ENCODE data around the gene NAPB. TPM values are rescaled to one million over a fixed set of nuclear protein-coding genes. Genes with fewer than 3 reads are reported as not detected.

NAPB gene
- total RNA-seq, 1 donor from 2014 or later: 13.6 TPM

DNA sequence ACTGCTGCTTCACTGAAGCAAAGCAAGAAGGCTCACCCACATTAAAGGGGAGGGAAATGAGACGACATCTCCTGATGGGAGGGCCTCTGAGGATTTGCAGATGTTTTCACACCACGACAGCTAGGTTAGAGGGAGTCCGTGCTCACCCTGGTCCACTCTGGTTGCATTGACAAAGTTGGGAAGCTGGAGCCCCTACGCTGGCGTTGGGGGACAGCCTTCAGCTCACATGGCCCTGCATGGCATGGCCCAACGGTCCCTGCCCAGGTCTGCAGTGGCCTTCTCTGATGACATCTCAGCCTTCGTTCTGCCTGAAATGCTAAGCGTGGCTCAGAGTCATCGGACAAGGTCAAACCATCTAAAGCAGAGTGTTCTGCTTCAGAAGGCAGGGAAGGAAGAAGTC, 3.8 kb upstream of the NAPB start:
- H3K27ac Mint-ChIP-seq: no peak overlapping the region
- H3K36me3 Mint-ChIP-seq (ENCODE audit: low read depth): no peaks in the 10 kb centered on the region
- no peak for DNase-seq
- H3K9me3 Mint-ChIP-seq: no peaks in the 10 kb centered on the region
- H3K4me3 Mint-ChIP-seq: no peak overlapping the region
- peaks cover 18% of the 10 kb centered on the region for H3K4me1 Mint-ChIP-seq
- peaks cover 7% of the 10 kb centered on the region for H3K27me3 Mint-ChIP-seq
- intact Hi-C loops (cut with micrococcal nuclease): no loop called here

DNA sequence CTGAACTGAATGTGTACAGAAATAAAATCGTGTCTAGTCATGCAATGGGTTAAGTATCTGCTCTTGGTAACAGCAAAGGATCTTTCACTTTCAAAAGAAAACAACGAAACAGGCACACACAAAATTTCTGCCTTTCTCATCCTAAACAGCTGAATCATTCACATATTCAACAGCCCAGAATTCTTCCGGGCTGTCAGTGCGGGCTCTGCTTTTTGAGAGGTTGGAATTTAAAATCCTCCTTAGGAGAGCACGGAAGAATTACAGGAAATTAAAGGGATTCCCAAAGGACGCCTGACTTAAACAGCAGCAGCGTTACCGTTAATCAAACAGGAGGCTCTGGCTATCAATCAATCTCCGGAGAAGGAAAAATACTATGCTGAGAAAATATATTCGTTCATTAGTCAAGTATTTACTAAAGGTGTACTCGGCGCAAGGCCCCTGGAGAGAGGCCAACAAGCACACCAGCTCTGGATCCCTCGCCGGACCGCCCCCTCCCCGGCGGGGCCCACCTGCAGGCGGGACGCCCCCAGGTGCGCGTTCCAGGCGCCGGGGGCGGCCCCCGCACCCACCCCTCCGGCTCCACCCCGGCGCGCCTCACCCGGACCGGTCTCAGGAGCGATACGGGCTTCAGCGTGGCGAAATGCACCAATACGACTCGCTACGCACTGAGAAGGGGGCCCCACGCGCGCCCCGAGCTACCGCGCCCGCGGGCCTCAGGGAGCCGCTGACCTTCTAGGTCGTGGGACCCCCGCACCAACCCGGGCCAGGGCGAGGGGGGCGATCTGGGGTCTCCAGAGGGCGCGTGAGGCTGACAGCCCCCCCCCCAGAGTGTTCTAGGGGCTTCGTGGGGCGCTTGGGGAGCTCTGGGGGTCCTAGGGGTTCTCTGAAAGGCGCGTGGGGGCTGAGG, 1.0 kb downstream of the NAPB start:
- Mint-ChIP-seq H3K27me3 (peaks cover 7% of the 10 kb centered on the region), H3K9me3 (no peaks in the 10 kb centered on the region), H3K4me3 (peak overlapping the region; percentile 98), H3K27ac (peak overlapping the region; percentile 94), H3K4me1 (peaks cover 57% of the 10 kb centered on the region), H3K36me3 (ENCODE audit: low read depth) (peaks cover 5% of the 10 kb centered on the region)
- DNase-seq: peak; percentile 83
- intact Hi-C loops (cut with micrococcal nuclease): loop anchor here (1.0 kb wide), 1 partner anchor 20 kb away; no protein-coding TSS in a partner anchor

DNA sequence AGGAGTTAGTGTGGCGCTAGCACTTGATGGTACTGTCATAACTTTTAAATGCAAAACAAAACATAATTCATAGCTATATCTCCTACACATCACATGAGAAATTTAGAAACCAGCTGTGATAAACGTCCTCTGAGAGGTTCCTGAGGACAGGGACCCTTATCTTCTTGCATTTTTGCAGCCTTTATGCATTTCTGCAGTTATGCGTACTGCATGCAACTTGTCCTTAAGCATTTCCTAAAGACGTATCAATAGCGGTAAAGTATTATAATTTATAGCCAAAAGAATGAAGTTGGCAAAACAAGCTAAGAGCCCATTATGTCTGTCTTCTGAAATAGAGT, 1.7 kb downstream of the NAPB start:
- peak overlapping the region; percentile 94 for H3K27ac Mint-ChIP-seq
- peaks cover 5% of the 10 kb centered on the region for H3K36me3 Mint-ChIP-seq (ENCODE audit: low read depth)
- H3K4me3 Mint-ChIP-seq: peak overlapping the region; percentile 98
- H3K9me3 Mint-ChIP-seq: no peaks in the 10 kb centered on the region
- H3K4me1 Mint-ChIP-seq: peaks cover 57% of the 10 kb centered on the region
- peaks cover 4% of the 10 kb centered on the region for H3K27me3 Mint-ChIP-seq
- no peak for DNase-seq
- intact Hi-C loops (cut with micrococcal nuclease): no loop called here

DNA sequence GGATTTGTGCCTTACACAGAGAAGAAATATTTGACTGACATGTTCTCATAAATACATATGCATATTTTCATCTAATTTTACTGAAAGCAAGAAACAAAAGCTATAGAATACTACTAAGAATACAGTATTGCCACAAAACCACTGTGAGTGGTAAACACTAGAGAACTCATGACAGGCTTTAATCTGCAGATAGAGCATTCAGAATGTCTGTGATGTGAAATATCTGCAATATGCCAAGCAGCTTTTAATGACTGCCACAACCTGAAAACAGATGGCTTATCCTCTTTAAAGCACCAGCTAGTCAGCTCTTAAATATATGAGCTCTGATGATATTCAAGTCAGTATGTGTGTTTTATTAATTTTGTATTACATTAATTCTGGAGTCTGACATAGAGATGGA, 3.4 kb downstream of the NAPB start:
- peaks cover 6% of the 10 kb centered on the region for H3K36me3 Mint-ChIP-seq (ENCODE audit: low read depth)
- H3K9me3 Mint-ChIP-seq: no peaks in the 10 kb centered on the region
- peaks cover 59% of the 10 kb centered on the region for H3K4me1 Mint-ChIP-seq
- intact Hi-C loops (cut with micrococcal nuclease): no loop called here
- DNase-seq: no peak
- H3K27me3 Mint-ChIP-seq: peaks cover 1% of the 10 kb centered on the region
- H3K27ac Mint-ChIP-seq: no peak overlapping the region
- peak overlapping the region; percentile 46 for H3K4me3 Mint-ChIP-seq

DNA sequence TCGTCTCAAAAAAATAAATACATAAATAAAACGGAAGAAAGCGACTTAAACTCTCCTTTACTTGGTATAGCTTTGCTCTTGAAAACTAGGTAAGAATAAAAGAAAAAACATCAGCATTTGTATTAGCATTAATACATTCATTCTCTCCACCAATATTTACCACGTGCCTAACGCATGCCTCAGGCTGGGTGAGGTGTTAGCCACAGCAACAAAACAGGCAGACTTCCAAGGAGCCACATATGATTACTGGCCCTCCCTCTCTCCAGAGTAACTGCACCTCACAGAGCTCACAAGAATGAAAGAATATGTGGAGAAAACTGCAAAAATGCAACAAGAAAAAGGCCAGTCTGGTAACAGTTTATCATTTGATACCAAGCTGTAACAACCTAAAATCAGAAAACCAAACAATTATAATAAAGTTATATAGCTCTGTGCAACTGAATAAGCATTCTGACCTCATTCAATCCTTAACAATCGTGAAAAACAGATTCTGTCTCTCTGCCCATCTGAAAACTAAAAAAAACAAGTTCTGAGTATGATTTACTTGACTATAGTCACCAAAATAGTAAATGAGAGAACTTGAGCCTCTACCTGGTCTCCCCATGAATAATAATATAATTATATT, 5.2 kb downstream of the NAPB start:
- H3K4me1 Mint-ChIP-seq: peaks cover 58% of the 10 kb centered on the region
- H3K27ac Mint-ChIP-seq: no peak overlapping the region
- H3K36me3 Mint-ChIP-seq (ENCODE audit: low read depth): peaks cover 10% of the 10 kb centered on the region
- no peak overlapping the region for H3K4me3 Mint-ChIP-seq
- H3K9me3 Mint-ChIP-seq: no peaks in the 10 kb centered on the region
- no peaks in the 10 kb centered on the region for H3K27me3 Mint-ChIP-seq
- no peak for DNase-seq
- intact Hi-C loops (cut with micrococcal nuclease): no loop called here

DNA sequence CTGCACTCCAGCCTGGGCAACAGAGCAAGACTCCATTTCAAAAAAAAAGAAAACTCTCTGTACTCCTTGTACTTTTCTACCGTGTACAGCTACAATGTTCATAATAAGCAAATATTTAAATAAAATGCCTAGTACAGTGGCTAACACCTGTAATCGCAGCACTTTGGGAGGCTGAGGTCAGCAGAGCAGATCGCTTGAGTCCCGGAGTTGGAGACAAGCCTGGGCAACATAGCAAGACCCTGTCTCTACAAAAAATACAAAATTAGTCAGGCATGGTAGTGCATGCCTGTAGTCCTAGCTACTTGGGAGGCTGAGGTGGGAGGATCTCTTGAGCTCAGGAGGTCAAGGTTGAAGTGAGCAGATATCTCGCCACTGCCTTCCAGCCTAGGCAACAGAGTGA, 5.7 kb downstream of the NAPB start:
- no peak for DNase-seq
- H3K36me3 Mint-ChIP-seq (ENCODE audit: low read depth): peaks cover 11% of the 10 kb centered on the region
- H3K9me3 Mint-ChIP-seq: no peaks in the 10 kb centered on the region
- no peak overlapping the region for H3K4me3 Mint-ChIP-seq
- H3K4me1 Mint-ChIP-seq: peaks cover 60% of the 10 kb centered on the region
- H3K27me3 Mint-ChIP-seq: no peaks in the 10 kb centered on the region
- intact Hi-C loops (cut with micrococcal nuclease): no loop called here
- H3K27ac Mint-ChIP-seq: no peak overlapping the region

DNA sequence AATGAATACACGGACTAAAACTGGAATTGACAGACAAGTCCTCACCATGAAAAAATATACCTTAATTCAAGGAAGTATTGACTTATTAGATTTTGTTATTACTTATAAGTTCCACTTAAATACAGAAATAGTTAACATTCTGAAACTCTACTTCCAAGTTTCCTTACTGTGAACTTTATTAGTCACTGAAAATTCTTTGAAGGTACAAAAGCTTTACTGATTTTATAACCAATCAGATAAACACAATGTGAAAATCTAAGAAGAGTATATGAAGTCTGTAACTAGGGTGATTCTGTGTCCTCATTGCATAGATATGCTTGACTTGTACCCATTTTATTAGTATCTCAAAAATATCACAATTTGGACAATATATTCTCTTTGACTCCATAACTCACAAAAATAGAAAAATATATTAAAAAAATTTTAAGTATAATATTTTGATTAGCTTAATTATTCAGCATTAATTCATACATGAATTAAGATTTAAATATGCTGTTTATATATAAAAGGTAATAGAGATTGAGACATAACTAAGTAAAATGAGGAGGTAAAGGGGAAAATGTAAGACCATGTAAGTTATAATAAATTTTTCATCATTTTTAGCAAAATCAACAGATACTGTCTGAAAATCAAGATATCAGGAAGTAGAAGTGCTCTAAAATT, 6.6 kb downstream of the NAPB start:
- H3K27ac Mint-ChIP-seq: no peak overlapping the region
- peaks cover 60% of the 10 kb centered on the region for H3K4me1 Mint-ChIP-seq
- H3K27me3 Mint-ChIP-seq: no peaks in the 10 kb centered on the region
- H3K9me3 Mint-ChIP-seq: no peaks in the 10 kb centered on the region
- DNase-seq: no peak
- peaks cover 11% of the 10 kb centered on the region for H3K36me3 Mint-ChIP-seq (ENCODE audit: low read depth)
- H3K4me3 Mint-ChIP-seq: no peak overlapping the region
- intact Hi-C loops (cut with micrococcal nuclease): no loop called here

DNA sequence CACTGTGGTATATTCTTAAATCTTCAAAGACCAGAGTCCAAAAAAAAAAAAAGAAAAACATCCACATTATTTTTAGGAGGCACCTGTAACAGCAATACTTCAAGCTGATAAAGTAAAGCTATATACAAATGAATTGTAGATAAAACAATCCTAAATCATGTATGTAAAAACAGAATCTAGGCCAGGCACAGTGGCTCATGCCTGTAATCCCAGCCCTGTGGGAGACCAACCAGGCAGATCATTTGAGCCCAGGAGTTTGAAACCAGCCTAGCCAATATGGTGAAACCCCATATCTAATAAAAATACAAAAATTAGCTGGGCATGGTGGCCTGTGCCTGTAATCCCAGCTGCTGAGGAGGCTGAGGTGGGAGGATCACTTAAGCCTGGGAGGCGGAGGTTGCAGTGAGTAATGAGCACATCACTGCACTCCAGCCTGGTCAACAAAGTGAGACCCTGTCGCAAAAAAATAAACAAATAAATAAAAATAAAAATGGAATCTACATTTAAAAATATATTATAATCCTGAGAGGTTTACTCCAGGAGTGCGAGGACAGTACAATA, 7.3 kb downstream of the NAPB start:
- intact Hi-C loops (cut with micrococcal nuclease): no loop called here
- peaks cover 55% of the 10 kb centered on the region for H3K4me1 Mint-ChIP-seq
- no peak overlapping the region for H3K27ac Mint-ChIP-seq
- no peak overlapping the region for H3K4me3 Mint-ChIP-seq
- no peaks in the 10 kb centered on the region for H3K27me3 Mint-ChIP-seq
- peaks cover 11% of the 10 kb centered on the region for H3K36me3 Mint-ChIP-seq (ENCODE audit: low read depth)
- no peaks in the 10 kb centered on the region for H3K9me3 Mint-ChIP-seq
- no peak for DNase-seq

DNA sequence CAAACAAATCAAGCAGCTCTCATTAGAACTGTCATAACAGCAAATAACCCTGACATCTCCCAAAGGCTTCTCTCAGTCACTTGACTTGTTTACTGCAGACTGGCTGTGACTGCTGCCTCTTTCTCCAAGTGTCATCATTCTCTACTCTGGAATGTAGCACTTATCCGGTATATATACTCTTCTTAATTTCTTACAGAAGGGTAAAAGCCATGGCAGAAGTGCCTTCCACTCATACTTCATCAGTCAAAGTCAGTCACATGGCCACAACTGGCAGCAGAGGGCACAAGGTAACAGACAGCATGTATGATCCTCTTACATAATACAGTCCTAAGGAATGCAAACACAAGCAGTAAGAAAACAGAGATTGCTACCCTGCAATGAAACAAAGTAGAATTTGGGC, 9.3 kb downstream of the NAPB start:
- peaks cover 56% of the 10 kb centered on the region for H3K4me1 Mint-ChIP-seq
- no peak overlapping the region for H3K4me3 Mint-ChIP-seq
- peaks cover 11% of the 10 kb centered on the region for H3K36me3 Mint-ChIP-seq (ENCODE audit: low read depth)
- no peaks in the 10 kb centered on the region for H3K27me3 Mint-ChIP-seq
- no peak overlapping the region for H3K27ac Mint-ChIP-seq
- peak; percentile 47 for DNase-seq
- no peaks in the 10 kb centered on the region for H3K9me3 Mint-ChIP-seq
- intact Hi-C loops (cut with micrococcal nuclease): no loop called here

DNA sequence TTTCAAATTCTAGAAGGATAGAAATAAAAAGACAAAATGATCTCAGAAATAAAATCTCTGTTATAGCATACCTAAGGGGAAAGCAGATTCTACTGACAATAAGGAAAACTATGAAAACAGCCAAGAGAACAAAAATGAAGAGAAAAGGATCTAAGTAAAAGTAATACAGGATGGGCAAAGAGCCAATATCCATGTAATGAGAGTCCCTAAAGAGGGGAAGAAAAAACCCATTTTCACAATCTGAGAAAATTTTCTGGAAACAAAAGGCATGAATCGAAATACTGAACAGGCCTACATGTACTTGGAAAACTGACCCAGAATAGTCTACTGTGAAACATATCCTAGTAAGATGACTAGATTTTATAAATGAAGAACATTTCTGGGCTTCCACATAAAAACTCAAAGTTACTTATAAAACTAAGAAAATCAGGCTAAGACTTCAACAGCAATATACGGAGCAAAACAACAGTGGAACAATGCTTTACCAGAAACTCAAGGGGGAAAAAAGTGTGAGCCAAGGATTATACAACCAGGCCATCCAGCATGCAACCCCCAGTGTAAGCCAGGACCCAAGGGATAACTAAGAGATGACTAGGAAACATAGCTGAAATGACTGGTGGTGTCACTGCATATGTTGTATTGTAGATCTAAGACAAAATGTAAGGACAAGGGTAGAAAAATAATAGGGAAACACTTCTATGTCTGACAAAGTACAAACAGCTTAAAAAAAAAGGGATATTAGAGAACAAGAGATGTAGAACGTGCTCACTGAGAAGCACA, 10.2 kb downstream of the NAPB start:
- Mint-ChIP-seq H3K4me1 (peaks cover 55% of the 10 kb centered on the region), H3K27me3 (no peaks in the 10 kb centered on the region), H3K27ac (no peak overlapping the region), H3K4me3 (no peak overlapping the region), H3K9me3 (no peaks in the 10 kb centered on the region), H3K36me3 (ENCODE audit: low read depth) (peaks cover 10% of the 10 kb centered on the region)
- intact Hi-C loops (cut with micrococcal nuclease): no loop called here
- peak; percentile 24 for DNase-seq

DNA sequence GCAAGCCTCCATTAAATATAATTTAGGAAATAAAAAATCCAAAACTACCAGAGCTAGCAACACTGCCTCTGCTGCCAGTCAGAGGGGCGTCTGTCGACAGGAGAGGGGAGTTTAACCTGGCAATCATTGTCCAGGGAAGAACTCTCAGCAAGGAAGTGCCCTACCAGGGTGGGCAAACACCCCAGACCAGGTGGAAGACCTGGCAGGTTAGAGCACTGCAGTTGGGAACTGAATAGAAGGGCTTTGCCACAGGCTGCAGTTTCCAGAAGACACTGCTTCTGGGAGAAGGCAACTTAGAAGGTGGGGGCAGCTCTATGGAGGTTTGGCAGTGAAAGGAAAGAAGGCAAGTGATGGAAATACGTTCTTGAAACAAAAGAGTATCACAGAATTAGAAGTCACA, 11.5 kb downstream of the NAPB start:
- H3K36me3 Mint-ChIP-seq (ENCODE audit: low read depth): peaks cover 8% of the 10 kb centered on the region
- intact Hi-C loops (cut with micrococcal nuclease): loop anchor here (10.0 kb wide), 1 partner anchor 265 kb away; no protein-coding TSS in a partner anchor
- peak; percentile 52 for DNase-seq
- H3K4me1 Mint-ChIP-seq: peaks cover 54% of the 10 kb centered on the region
- no peak overlapping the region for H3K4me3 Mint-ChIP-seq
- no peaks in the 10 kb centered on the region for H3K27me3 Mint-ChIP-seq
- H3K27ac Mint-ChIP-seq: peak overlapping the region; percentile 8
- H3K9me3 Mint-ChIP-seq: no peaks in the 10 kb centered on the region

DNA sequence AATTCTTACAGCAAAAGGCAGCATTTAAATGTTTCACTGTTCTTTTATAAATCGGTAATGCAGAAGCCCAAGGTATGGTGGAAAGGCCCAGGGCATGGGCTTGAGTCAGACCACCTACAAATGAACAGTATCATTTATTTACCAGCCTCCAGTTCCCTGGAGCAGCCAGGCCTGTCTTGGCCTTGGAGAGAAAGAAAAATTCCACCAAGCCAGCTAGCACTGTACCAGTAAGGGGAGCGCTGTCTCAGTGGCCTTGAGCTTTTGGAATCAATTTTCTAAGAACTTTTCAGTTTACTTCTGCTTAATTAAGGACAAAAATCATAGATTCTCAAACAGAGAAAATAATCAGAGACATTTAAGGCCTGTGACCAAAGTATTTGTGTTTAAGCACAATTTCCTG, 12.3 kb downstream of the NAPB start:
- no peaks in the 10 kb centered on the region for H3K27me3 Mint-ChIP-seq
- intact Hi-C loops (cut with micrococcal nuclease): loop anchor here (1.0 to 10.0 kb wide), 3 partner anchors 10 to 264 kb away; partner anchors contain the start of gene NAPB
- H3K4me1 Mint-ChIP-seq: peaks cover 56% of the 10 kb centered on the region
- peak; percentile 41 for DNase-seq
- H3K36me3 Mint-ChIP-seq (ENCODE audit: low read depth): peaks cover 9% of the 10 kb centered on the region
- no peaks in the 10 kb centered on the region for H3K9me3 Mint-ChIP-seq
- H3K27ac Mint-ChIP-seq: peak overlapping the region; percentile 77
- no peak overlapping the region for H3K4me3 Mint-ChIP-seq

DNA sequence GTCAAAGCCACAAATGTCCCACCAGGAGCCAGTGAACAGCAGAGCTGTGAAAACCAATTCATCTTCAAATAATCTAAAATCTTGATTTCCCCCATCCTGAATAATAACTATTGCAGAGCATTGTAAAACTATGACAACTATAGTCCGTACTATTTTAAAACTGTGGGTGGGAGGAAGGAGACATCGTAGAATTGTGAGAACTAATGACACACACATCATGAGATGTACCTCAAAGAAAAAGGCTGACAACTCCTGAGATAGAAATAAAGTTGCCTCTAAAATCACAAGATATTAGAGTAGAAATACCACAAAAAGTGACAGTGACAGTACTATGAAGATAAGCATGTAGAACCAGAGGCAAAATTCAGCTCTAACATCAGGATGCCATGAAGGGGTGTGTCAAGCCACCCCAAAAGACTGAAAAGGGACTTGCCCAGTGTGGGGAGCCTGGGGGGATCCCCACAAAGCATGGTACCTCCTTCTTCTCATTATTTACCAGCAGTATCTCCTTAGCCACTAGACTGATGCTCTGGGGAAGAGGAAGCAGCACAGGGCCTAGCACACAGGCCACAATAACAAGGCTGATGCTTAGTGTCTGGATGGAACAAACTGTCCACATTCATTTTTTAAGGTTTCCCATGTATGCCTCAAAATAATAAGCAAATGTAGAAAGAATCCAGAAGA, 13.4 kb downstream of the NAPB start:
- Mint-ChIP-seq H3K36me3 (ENCODE audit: low read depth) (peaks cover 9% of the 10 kb centered on the region), H3K9me3 (no peaks in the 10 kb centered on the region), H3K27ac (peak overlapping the region; percentile 77), H3K4me1 (peaks cover 51% of the 10 kb centered on the region), H3K27me3 (no peaks in the 10 kb centered on the region), H3K4me3 (peak overlapping the region; percentile 61)
- peak; percentile 87 for DNase-seq
- intact Hi-C loops (cut with micrococcal nuclease): loop anchor here (1.0 to 10.0 kb wide), 3 partner anchors 9 to 263 kb away; partner anchors contain the start of gene NAPB

Measured in activated CD4-positive, alpha-beta T cell treated with anti-CD3 and anti-CD28 coated beads, Interleukin-2, amount 10 ng/mL, durations not matched to agents 24 days and 14 days (primary cell).